Cardiac muscle cell (in vitro differentiated cells and primary cell): Measurements from ENCODE around the gene FILIP1. TPM values are rescaled to one million over a fixed set of nuclear protein-coding genes. Genes with fewer than 3 reads are reported as not detected.

Experiments
- DNase-seq, 2 donors: peaks; one replicate each; pipeline versions ENCODE4 v3.0.0 to v3.0.0-alpha.2; 2010 to 2017; ENCODE audit warnings: low read depth in 1 of 2, low spot score in 1 of 2
- H3K27ac ChIP-seq: fragments of 200-600 bp; sonication (generic); 2 replicates; pipeline ENCODE4 v1.5.1; 2016
- H3K27me3 ChIP-seq: fragments of 200-600 bp; sonication (generic); 2 replicates; pipeline ENCODE4 v1.6.0; 2016; ENCODE audit warnings: control low read depth
- H3K36me3 ChIP-seq: fragments of 200-600 bp; sonication (generic); 2 replicates; pipeline ENCODE4 v1.5.1; 2016; ENCODE audit warnings: control low read depth
- H3K4me1 ChIP-seq: fragments of 200-600 bp; sonication (generic); 2 replicates; pipeline ENCODE4 v1.8.1; 2017; ENCODE audit warnings: low read depth, mild to moderate bottlenecking, mixed run types
- H3K4me3 ChIP-seq: fragments of 200-600 bp; sonication (generic); 2 replicates; pipeline ENCODE4 v1.5.1; 2016; ENCODE audit warnings: mild to moderate bottlenecking
- H3K9me3 ChIP-seq: fragments of 200-600 bp; sonication (generic); 2 replicates; pipeline ENCODE4 v1.5.1; 2017; ENCODE audit warnings: low read depth, mild to moderate bottlenecking, control low read depth
- polyA plus RNA-seq: library from polyadenylated mRNA; unstranded; fragments of >200 nt; fragmentation: Nextera tagmentation; extraction: Ambion mirVana; gene quantifications from 2 replicates; pipeline ENCODE4 v1.2.1, GENCODE V29; 2016
- total RNA-seq: library from RNA; depleted of rRNA; stranded (reverse); fragments of >200 nt; gene quantifications from 2 replicates; pipeline ENCODE4 v1.2.3, GENCODE V29; 2016
- TF ChIP-seq, protein P1 (sequence below): IDR thresholded peaks from 2 replicates; pipeline ENCODE4 v1.5.1; 2012; ENCODE audit warnings: low read depth, mild to moderate bottlenecking, low read length

The FILIP1 gene
- total and polyA plus RNA-seq, 2 experiments from 2014 or later: 64.8 to 107 TPM

DNA sequence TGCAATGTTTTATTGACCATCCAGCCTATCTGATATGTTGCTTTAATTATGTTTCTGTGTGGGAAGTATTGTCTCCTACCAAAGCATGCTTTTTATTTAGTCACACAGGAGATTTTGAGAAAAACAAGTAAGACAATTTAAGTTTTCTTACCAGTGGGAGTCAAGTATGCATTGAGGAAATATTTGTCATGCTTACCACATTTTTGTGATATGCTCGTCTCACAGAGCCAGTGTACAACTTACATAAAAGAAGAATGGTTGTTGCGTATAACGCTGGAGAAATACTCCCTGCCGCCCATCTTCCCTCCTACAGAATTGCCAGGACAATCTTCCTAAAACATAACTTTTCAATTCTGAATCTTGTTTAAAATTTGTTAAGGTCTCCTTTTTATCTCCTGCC lies 37.1 kb upstream of the FILIP1 start:
- peak in 1 of 2 donors; percentile 85 for DNase-seq
- TF ChIP-seq, protein P1, sequence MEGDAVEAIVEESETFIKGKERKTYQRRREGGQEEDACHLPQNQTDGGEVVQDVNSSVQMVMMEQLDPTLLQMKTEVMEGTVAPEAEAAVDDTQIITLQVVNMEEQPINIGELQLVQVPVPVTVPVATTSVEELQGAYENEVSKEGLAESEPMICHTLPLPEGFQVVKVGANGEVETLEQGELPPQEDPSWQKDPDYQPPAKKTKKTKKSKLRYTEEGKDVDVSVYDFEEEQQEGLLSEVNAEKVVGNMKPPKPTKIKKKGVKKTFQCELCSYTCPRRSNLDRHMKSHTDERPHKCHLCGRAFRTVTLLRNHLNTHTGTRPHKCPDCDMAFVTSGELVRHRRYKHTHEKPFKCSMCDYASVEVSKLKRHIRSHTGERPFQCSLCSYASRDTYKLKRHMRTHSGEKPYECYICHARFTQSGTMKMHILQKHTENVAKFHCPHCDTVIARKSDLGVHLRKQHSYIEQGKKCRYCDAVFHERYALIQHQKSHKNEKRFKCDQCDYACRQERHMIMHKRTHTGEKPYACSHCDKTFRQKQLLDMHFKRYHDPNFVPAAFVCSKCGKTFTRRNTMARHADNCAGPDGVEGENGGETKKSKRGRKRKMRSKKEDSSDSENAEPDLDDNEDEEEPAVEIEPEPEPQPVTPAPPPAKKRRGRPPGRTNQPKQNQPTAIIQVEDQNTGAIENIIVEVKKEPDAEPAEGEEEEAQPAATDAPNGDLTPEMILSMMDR: no peak
- no peak overlapping the region for H3K27ac ChIP-seq

DNA sequence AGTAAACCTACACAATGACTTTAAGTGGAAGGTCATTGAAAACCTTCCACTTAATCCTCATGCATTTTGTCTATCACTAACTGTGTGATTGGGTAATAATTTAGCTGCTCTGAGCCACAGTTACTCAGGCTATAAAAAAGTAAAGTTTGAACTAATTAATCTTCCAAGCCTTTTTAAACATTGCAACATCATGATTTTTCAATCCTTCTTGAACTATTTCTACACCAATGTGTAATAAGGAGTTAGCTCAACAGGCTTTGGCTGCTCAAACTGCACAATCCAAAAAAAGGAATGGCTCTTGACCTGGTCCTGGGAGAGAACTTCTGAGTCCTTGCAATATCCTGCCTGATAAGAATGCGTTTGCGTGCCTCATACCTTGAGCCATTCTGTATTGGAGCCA lies 34.8 kb upstream of the FILIP1 start:
- Histone ChIP-seq H3K9me3 (no peaks in the 10 kb centered on the region), H3K4me3 (no peak overlapping the region), H3K36me3 (no peaks in the 10 kb centered on the region), H3K27me3 (no peaks in the 10 kb centered on the region), H3K4me1 (peaks cover 13% of the 10 kb centered on the region), H3K27ac (no peak overlapping the region)
- DNase-seq: peak; percentile 17 to 85
- TF ChIP-seq, protein P1: no peak

More for the DNA sequence above, 37.1 kb upstream of the FILIP1 start:
- no peaks in the 10 kb centered on the region for H3K9me3 ChIP-seq
- peaks cover 13% of the 10 kb centered on the region for H3K4me1 ChIP-seq
- no peaks in the 10 kb centered on the region for H3K36me3 ChIP-seq
- H3K4me3 ChIP-seq: no peak overlapping the region
- H3K27me3 ChIP-seq: no peaks in the 10 kb centered on the region

DNA sequence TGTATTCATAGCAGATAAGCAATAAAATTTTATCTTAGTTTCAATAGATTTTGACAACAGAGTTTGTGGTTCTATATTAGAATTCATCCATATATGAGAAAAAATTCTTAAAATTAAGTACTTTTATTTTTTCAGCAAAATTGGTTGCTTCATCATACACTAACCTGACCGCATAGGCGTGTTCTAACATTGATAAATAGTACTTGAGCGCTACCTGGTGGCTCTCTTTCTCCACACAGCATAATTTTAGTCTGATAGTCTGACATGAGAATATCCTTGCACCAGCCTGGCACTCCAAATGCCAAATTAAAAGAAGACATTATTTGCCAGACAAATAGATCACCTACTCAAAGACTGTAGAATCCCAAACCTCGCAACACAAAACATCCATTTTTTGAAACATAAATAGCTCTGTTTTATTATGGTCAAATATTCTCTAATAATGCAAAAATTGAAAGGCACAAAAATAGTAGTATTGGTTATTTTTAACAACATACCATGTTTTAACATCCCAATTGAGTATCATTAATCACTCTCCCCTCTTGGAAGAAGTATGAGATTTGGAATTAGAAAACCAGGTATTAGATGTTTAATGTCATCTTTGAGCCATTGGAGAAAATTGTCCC lies 33.0 kb upstream of the FILIP1 start:
- Histone ChIP-seq H3K4me3 (no peak overlapping the region), H3K9me3 (no peaks in the 10 kb centered on the region), H3K4me1 (peaks cover 13% of the 10 kb centered on the region), H3K36me3 (no peaks in the 10 kb centered on the region), H3K27me3 (no peaks in the 10 kb centered on the region), H3K27ac (no peak overlapping the region)
- peak; percentile 77 to 86 for DNase-seq
- TF ChIP-seq, protein P1: peak; percentile 60

DNA sequence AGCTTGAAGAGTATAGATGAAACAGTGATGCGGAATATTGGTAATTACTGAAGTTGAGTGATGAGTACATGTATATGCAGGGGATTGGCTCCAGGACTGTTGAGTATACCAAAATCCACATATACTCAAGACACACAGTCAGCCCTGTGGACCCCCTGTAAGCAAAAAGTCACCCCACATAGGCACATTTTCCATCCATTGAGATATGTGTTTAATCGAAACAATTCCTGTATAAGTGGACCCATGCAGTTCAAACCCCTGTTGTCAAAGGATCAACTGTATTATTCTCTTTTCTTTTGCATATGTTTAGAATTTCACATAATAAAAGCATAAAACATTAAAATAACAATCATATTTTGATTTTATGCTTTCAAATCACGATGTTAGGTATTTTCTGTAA lies 32.1 kb upstream of the FILIP1 start:
- Histone ChIP-seq H3K4me3 (no peak overlapping the region), H3K9me3 (no peaks in the 10 kb centered on the region), H3K27ac (no peak overlapping the region), H3K36me3 (no peaks in the 10 kb centered on the region), H3K27me3 (no peaks in the 10 kb centered on the region), H3K4me1 (peaks cover 13% of the 10 kb centered on the region)
- DNase-seq: no peak
- TF ChIP-seq, protein P1: no peak

DNA sequence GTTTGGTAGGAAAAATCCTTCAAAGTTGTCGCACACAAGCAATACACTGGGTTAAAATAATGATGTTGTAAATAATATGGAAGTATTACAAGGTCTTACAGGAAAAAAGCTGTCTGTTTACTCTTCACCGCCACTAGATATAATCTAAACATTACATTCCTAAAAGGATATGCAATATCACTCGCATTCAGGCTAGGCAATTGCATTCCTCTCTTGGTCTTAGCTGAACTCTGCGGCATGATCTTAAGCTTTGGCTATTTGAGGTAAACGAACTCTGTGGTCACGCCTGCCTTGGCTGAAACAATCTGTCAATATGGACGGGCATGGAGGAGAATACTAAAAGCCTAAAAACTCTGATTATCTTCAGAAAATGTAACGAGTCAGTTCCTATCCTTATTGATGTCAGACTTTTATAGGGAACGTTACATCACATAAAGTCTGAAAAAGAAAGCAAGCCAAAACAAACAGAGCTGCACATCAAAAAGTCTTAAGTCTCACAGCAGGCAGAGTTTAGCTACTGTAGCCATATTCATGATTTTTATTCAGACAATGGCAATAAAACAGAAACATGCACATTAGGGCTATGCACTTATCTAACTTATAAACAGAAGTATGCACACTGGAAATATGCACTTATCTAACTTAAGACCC lies 30.8 kb upstream of the FILIP1 start:
- no peaks in the 10 kb centered on the region for H3K27me3 ChIP-seq
- H3K27ac ChIP-seq: no peak overlapping the region
- peak in 1 of 2 donors; percentile 84 for DNase-seq
- no peaks in the 10 kb centered on the region for H3K36me3 ChIP-seq
- peaks cover 13% of the 10 kb centered on the region for H3K4me1 ChIP-seq
- TF ChIP-seq, protein P1: no peak
- H3K4me3 ChIP-seq: no peak overlapping the region
- no peaks in the 10 kb centered on the region for H3K9me3 ChIP-seq
